ENCODE results near the gene GUK1.

DNA sequence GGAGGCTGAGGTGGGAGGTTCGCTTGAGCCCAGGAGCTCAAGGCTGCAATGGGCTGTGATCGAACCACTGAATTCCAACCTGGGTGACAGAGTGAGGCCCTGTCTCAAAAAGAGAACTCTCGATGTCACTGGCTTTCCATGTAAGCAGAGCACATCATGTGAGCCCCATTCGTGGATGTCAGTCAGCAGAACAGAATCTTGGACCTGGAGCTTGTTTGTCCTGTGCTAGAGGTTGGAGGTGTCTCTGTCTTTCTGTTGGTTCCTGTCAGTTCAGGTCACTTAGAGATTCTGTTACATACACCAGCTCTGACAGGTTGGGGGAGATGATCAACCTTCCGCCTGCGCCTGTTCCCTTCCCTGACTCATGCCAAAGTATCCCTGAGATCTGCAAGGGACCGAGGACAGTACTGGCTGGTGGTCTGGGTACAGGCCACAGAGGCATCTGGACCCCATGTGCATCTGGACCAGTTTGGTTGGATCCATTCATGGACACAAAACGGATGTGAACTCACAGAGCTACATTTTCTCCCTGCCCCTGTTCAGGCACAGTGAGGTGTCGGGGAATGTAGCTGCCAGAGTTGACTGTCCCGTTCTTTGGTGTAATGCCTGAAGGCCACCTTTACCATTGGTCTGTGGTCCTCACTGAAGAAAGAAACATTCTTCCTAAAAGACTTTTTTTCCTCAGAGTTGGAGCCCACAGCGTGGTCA lies 47.6 kb upstream of the GUK1 start:
- TF ChIP-seq POLR2AphosphoS5 (IDR thresholded peaks at IDR 0.05; ENCODE audit: low read depth): no peak
- TF ChIP-seq, protein P1, sequence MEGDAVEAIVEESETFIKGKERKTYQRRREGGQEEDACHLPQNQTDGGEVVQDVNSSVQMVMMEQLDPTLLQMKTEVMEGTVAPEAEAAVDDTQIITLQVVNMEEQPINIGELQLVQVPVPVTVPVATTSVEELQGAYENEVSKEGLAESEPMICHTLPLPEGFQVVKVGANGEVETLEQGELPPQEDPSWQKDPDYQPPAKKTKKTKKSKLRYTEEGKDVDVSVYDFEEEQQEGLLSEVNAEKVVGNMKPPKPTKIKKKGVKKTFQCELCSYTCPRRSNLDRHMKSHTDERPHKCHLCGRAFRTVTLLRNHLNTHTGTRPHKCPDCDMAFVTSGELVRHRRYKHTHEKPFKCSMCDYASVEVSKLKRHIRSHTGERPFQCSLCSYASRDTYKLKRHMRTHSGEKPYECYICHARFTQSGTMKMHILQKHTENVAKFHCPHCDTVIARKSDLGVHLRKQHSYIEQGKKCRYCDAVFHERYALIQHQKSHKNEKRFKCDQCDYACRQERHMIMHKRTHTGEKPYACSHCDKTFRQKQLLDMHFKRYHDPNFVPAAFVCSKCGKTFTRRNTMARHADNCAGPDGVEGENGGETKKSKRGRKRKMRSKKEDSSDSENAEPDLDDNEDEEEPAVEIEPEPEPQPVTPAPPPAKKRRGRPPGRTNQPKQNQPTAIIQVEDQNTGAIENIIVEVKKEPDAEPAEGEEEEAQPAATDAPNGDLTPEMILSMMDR (IDR thresholded peaks at IDR 0.05; ENCODE audit: insufficient read depth, low read length): no peak

Measured in HL-60 (cell line).